Neuronal stem cell (in vitro differentiated cells): ENCODE data around the gene LTK.
A peak's percentile ranks its signal among the peaks of the same experiment; 100 is the strongest.

Experiments used
- DNase-seq: peaks from one replicate; pipeline ENCODE4 v3.0.0-alpha.2; 2013; ENCODE audit warnings: low spot score
- H2AFZ ChIP-seq: one replicate; pipeline ENCODE4 v1.6.1; 2013; ENCODE audit warnings: mild to moderate bottlenecking, low read length, inconsistent platforms
- H2AK5ac ChIP-seq: 2 replicates; pipeline ENCODE4 v1.6.1; 2013; ENCODE audit warnings: low read depth, mild to moderate bottlenecking, inconsistent platforms, low read length, moderate library complexity, mixed read lengths
- H2BK120ac ChIP-seq: 2 replicates; pipeline ENCODE4 v1.6.1; 2013; ENCODE audit warnings: low read depth, mild to moderate bottlenecking, inconsistent platforms, low read length, moderate library complexity, mixed read lengths
- H2BK12ac ChIP-seq: one replicate; pipeline ENCODE4 v1.6.1; 2013; ENCODE audit warnings: low read length, inconsistent platforms
- H2BK15ac ChIP-seq: 2 replicates; pipeline ENCODE4 v1.6.1; 2013; ENCODE audit warnings: mild to moderate bottlenecking, low read length, inconsistent platforms, mixed read lengths
- H2BK5ac ChIP-seq: one replicate; pipeline ENCODE4 v1.6.1; 2013; ENCODE audit warnings: inconsistent platforms, mild to moderate bottlenecking, low read length, moderate library complexity
- H3K14ac ChIP-seq: one replicate; pipeline ENCODE4 v1.6.1; 2013; ENCODE audit warnings: low read length, inconsistent platforms
- H3K18ac ChIP-seq: 2 replicates; pipeline ENCODE4 v1.6.1; 2013; ENCODE audit warnings: low read length, inconsistent platforms
- H3K23ac ChIP-seq: 2 replicates; pipeline ENCODE4 v1.6.1; 2013; ENCODE audit warnings: low read depth, mild to moderate bottlenecking, mixed read lengths, low read length, inconsistent platforms; ENCODE audit not compliant: poor library complexity
- H3K27ac ChIP-seq: replicated peaks from 3 replicates; pipeline ENCODE4 v1.5.1; 2013; ENCODE audit warnings: low read length, inconsistent platforms
- H3K27me3 ChIP-seq, 3 experiments: 2 replicates each; pipeline ENCODE4 v1.6.1; 2013; ENCODE audit warnings: low read length in 3 of 3, mild to moderate bottlenecking in 2 of 3, inconsistent platforms in 1 of 3, low read depth in 1 of 3, mixed read lengths in 1 of 3, moderate library complexity in 1 of 3; ENCODE audit not compliant: control insufficient read depth in 3 of 3, insufficient read depth in 3 of 3
- H3K36me3 ChIP-seq, 2 donors: replicated peaks in 1 of 2; 2 replicates each; pipeline ENCODE4 v1.6.1; 2013; ENCODE audit warnings: low read length in 2 of 2; ENCODE audit not compliant: control insufficient read depth in 2 of 2, insufficient read depth in 2 of 2
- H3K4ac ChIP-seq: 2 replicates; pipeline ENCODE4 v1.6.1; 2013; ENCODE audit warnings: inconsistent platforms, mild to moderate bottlenecking, low read length, moderate library complexity
- H3K4me1 ChIP-seq, 2 donors: 1 replicate in 1 of 2; 2 replicates in 1 of 2; pipeline ENCODE4 v1.6.1; 2013; ENCODE audit warnings: low read length in 2 of 2, low read depth in 1 of 2; ENCODE audit not compliant: control insufficient read depth in 2 of 2, insufficient read depth in 1 of 2
- H3K4me2 ChIP-seq: one replicate; pipeline ENCODE4 v1.6.1; 2013; ENCODE audit warnings: mild to moderate bottlenecking, low read length, inconsistent platforms; ENCODE audit not compliant: insufficient read depth, poor library complexity, severe bottlenecking
- H3K4me3 ChIP-seq, 2 donors: 2 replicates each; pipeline ENCODE4 v1.5.1; 2013; ENCODE audit warnings: low read length in 2 of 2, mild to moderate bottlenecking in 2 of 2, inconsistent platforms in 1 of 2, moderate library complexity in 1 of 2
- H3K79me1 ChIP-seq: one replicate; pipeline ENCODE4 v1.6.1; 2013; ENCODE audit warnings: low read depth, mild to moderate bottlenecking, inconsistent platforms, low read length, moderate library complexity
- H3K9ac ChIP-seq: one replicate; pipeline ENCODE4 v1.6.1; 2013; ENCODE audit warnings: mild to moderate bottlenecking, low read depth, low read length, inconsistent platforms; ENCODE audit not compliant: poor library complexity
- H3K9me3 ChIP-seq, 2 donors: replicated peaks in 1 of 2; 2 replicates each; pipeline versions ENCODE3 to v1.6.1; 2013; ENCODE audit warnings: low read length in 2 of 2, mild to moderate bottlenecking in 2 of 2, inconsistent platforms in 1 of 2, low read depth in 1 of 2, mixed read lengths in 1 of 2, moderate library complexity in 1 of 2; ENCODE audit not compliant: control insufficient read depth in 2 of 2, insufficient read depth in 1 of 2
- H4K8ac ChIP-seq: one replicate; pipeline ENCODE4 v1.6.1; 2013; ENCODE audit warnings: low read depth, mild to moderate bottlenecking, inconsistent platforms, low read length, moderate library complexity
- H4K91ac ChIP-seq: one replicate; pipeline ENCODE4 v1.6.1; 2013; ENCODE audit warnings: low read length, low read depth, mild to moderate bottlenecking, inconsistent platforms; ENCODE audit not compliant: poor library complexity
- WGBS, 2 donors: extraction: QIAGEN DNeasy Blood & Tissue Kit; methylation state at CpG; one replicate each; pipeline ENCODE4 v1.1.7; 2013; ENCODE audit warnings: missing lambda C conversion rate in 2 of 2, mixed read lengths in 1 of 2; ENCODE audit not compliant: insufficient read length in 2 of 2, insufficient replicate concordance in 1 of 2; ENCODE audit errors: extremely low coverage in 2 of 2; 5-methylcytosine and 5-hydroxymethylcytosine counted together

The LTK gene

GRCh38 chr15:41558400-41559238 is 45.0 kb upstream of the LTK start, which contains the start of gene TYRO3:
TSS of gene TYRO3 (plus strand) at chr15:41559212. CDS start at chr15:41559258, 46 bp downstream.
- Histone ChIP-seq H3K27me3 (peaks cover 0 to 3% (median 0%) of the 10 kb centered on the region in 3 experiments), H2AK5ac (peak within 1 kb of the TSS; percentile 43), H3K14ac (peak within 1 kb of the TSS; percentile 99), H4K91ac (peak within 1 kb of the TSS; percentile 27), H2BK15ac (peak within 1 kb of the TSS; percentile 11), H3K9me3 (peaks cover 0 to 1% of the 10 kb centered on the region in 2 donors), H3K4me3 (peak within 1 kb of the TSS; percentile 76 to 91), H2BK12ac (peak within 1 kb of the TSS; percentile 16), H3K79me1 (peaks cover 8% of the 10 kb centered on the region), H2BK5ac (peak within 1 kb of the TSS; percentile 62), H3K36me3 (peaks cover 7 to 22% of the 10 kb centered on the region in 2 donors), H2AFZ (peak within 1 kb of the TSS; percentile 86), H3K4me2 (peak within 1 kb of the TSS; percentile 82), H3K4ac (peak within 1 kb of the TSS; percentile 56), H3K18ac (peak within 1 kb of the TSS; percentile 99), H3K9ac (peak within 1 kb of the TSS; percentile 92), H4K8ac (no peak within 1 kb of the TSS), H3K4me1 (peaks cover 40 to 41% of the 10 kb centered on the region in 2 donors), H2BK120ac (peak within 1 kb of the TSS; percentile 63), H3K23ac (peak within 1 kb of the TSS; percentile 67), H3K27ac (peak within 1 kb of the TSS; percentile 57)
- peak; percentile 58 for DNase-seq
- WGBS, 2 donors: no CpG with 5 or more reads among the region's 81 CpGs

- Histone ChIP-seq H3K9me3 (peaks cover 0 to 1% of the 10 kb centered on the region in 2 donors), H4K91ac (no peak overlapping the region), H3K4me3 (peak overlapping the region in 1 of 2 donors; percentile 76), H3K4ac (no peak overlapping the region), H3K23ac (no peak overlapping the region), H3K4me2 (peak overlapping the region; percentile 82), H2BK120ac (no peak overlapping the region), H3K36me3 (peaks cover 2 to 14% of the 10 kb centered on the region in 2 donors), H2AFZ (peak overlapping the region; percentile 86), H3K14ac (no peak overlapping the region), H3K79me1 (peaks cover 8% of the 10 kb centered on the region), H3K9ac (no peak overlapping the region), H3K27me3 (peaks cover 0 to 3% (median 0%) of the 10 kb centered on the region in 3 experiments), H2BK5ac (no peak overlapping the region), H3K4me1 (peaks cover 32 to 33% of the 10 kb centered on the region in 2 donors), H2BK12ac (no peak overlapping the region), H3K27ac (peak overlapping the region; percentile 43), H3K18ac (no peak overlapping the region), H4K8ac (no peak overlapping the region), H2BK15ac (no peak overlapping the region), H2AK5ac (no peak overlapping the region)
- peak; percentile 80 for DNase-seq
- no CpG with 5 or more reads among the region's 7 CpGs for WGBS, 2 donors
Observed at GRCh38 chr15:41557673-41558399, 44.2 kb upstream of the LTK start.

- WGBS, 2 donors: no CpG with 5 or more reads among the region's 5 CpGs
- Histone ChIP-seq H3K9ac (no peak overlapping the region), H3K23ac (no peak overlapping the region), H4K8ac (no peak overlapping the region), H3K14ac (no peak overlapping the region), H3K27me3 (peaks cover 0 to 3% (median 0%) of the 10 kb centered on the region in 3 experiments), H2BK5ac (no peak overlapping the region), H2BK12ac (no peak overlapping the region), H2AFZ (no peak overlapping the region), H2BK120ac (no peak overlapping the region), H3K4me2 (no peak overlapping the region), H3K9me3 (peaks cover 0 to 1% of the 10 kb centered on the region in 2 donors), H3K27ac (no peak overlapping the region), H3K4me1 (peaks cover 22 to 24% of the 10 kb centered on the region in 2 donors), H3K18ac (no peak overlapping the region), H2BK15ac (no peak overlapping the region), H2AK5ac (no peak overlapping the region), H3K4me3 (no peak overlapping the region), H3K79me1 (peaks cover 8% of the 10 kb centered on the region), H3K4ac (no peak overlapping the region), H3K36me3 (peaks cover 2 to 6% of the 10 kb centered on the region in 2 donors), H4K91ac (no peak overlapping the region)
- DNase-seq: no peak
Observed at GRCh38 chr15:41556677-41557076, 43.0 kb upstream of the LTK start.
